Common myeloid progenitor, CD34-positive (primary cell): Measurements from ENCODE around the gene BAZ2A. TPM values are rescaled to one million over a fixed set of nuclear protein-coding genes. Genes with fewer than 3 reads are reported as not detected.

Experiments
- CTCF ChIA-PET: fragments of 350-600 bp; sonication (Branson Sonifier 250); formaldehyde crosslinking; loops from one replicate; lab custom pipeline; 2021; ENCODE audit warnings: antibody characterized with exemption; lab: Charles Lee
- POLR2A ChIA-PET: fragments of 350-600 bp; sonication (Branson Sonifier 250); formaldehyde crosslinking; loops from one replicate; lab custom pipeline; 2021; ENCODE audit warnings: antibody characterized with exemption; lab: Charles Lee
- DNase-seq, 3 donors: peaks; one replicate each; pipeline versions ENCODE4 v3.0.0 to v3.0.0-alpha.2; 2013
- H3K27ac ChIP-seq, 2 experiments: 1 replicate in 1 of 2; 2 replicates in 1 of 2; pipeline ENCODE4 v1.7.0; 2013; ENCODE audit warnings: inconsistent platforms in 2 of 2, low read length in 2 of 2, mild to moderate bottlenecking in 2 of 2, low read depth in 1 of 2, moderate library complexity in 1 of 2; ENCODE audit not compliant: severe bottlenecking in 2 of 2, insufficient read depth in 1 of 2, poor library complexity in 1 of 2
- H3K27me3 ChIP-seq, 5 experiments: replicated peaks in 2 of 5; 1 replicate in 3 of 5; 2 replicates in 2 of 5; pipeline versions ENCODE4 v1.6.1 to v1.7.0; 2013; ENCODE audit warnings: low read length in 4 of 5, mild to moderate bottlenecking in 2 of 5, moderate library complexity in 2 of 5, inconsistent platforms in 1 of 5; ENCODE audit not compliant: insufficient read depth in 5 of 5, control insufficient read depth in 4 of 5
- H3K36me3 ChIP-seq, 4 experiments: 1 replicate in 2 of 4; 2 replicates in 2 of 4; pipeline versions ENCODE4 v1.6.1 to v1.7.0; 2013; ENCODE audit warnings: low read length in 3 of 4, control low read depth in 1 of 4, mild to moderate bottlenecking in 1 of 4; ENCODE audit not compliant: control insufficient read depth in 4 of 4, insufficient read depth in 4 of 4
- H3K4me1 ChIP-seq, 4 experiments: 1 replicate in 3 of 4; 2 replicates in 1 of 4; pipeline versions ENCODE4 v1.6.1 to v1.7.1; 2013; ENCODE audit warnings: low read length in 3 of 4, mild to moderate bottlenecking in 3 of 4, control low read depth in 1 of 4, inconsistent platforms in 1 of 4, moderate library complexity in 1 of 4; ENCODE audit not compliant: control insufficient read depth in 4 of 4, insufficient read depth in 4 of 4; ENCODE audit errors: control extremely low read depth in 1 of 4
- H3K4me3 ChIP-seq, 7 experiments: 1 replicate in 4 of 7; 2 replicates in 3 of 7; pipeline versions ENCODE4 v1.5.1 to v1.7.0; 2013; ENCODE audit warnings: mild to moderate bottlenecking in 7 of 7, low read length in 6 of 7, moderate library complexity in 6 of 7, inconsistent platforms in 2 of 7, low read depth in 2 of 7, control low read depth in 1 of 7; ENCODE audit not compliant: insufficient read depth in 4 of 7, control insufficient read depth in 1 of 7; ENCODE audit errors: extremely low read depth in 1 of 7
- H3K9me3 ChIP-seq, 5 experiments: 1 replicate in 4 of 5; 2 replicates in 1 of 5; pipeline versions ENCODE4 v1.6.1 to v1.7.1; 2013; ENCODE audit warnings: low read length in 4 of 5, mild to moderate bottlenecking in 2 of 5, inconsistent platforms in 1 of 5, low read depth in 1 of 5, moderate library complexity in 1 of 5; ENCODE audit not compliant: control insufficient read depth in 4 of 5, insufficient read depth in 2 of 5; ENCODE audit errors: control extremely low read depth in 1 of 5
- WGBS: methylation state at CpG from one replicate; pipeline ENCODE4 v1.1.5; 2013; ENCODE audit not compliant: insufficient coverage; 5-methylcytosine and 5-hydroxymethylcytosine counted together
- polyA plus RNA-seq: library from polyadenylated mRNA; unstranded; fragments of 120-200 nt; gene quantifications from one replicate; pipeline ENCODE4 v1.2.1, GENCODE V29; 2013

BAZ2A gene
- polyA plus RNA-seq, result 69.4 TPM

GRCh38 chr12:56630180-56630632 is at the start of gene BAZ2A:
Gene BAZ2A (minus strand): TSS chr12:56630326. CDS start chr12:56617530, 12,796 bp downstream.
- CTCF ChIA-PET, result interaction anchor here (0.7 to 19.7 kb wide), 4 partner anchors 23 to 116 kb away, joined by 3 to 316 read pairs (median 4); no protein-coding TSS in a partner anchor
- 2% methylated on average over 20 of the region's 31 CpGs for WGBS
- POLR2A ChIA-PET, result interaction anchor here (0.8 kb wide), 1 partner anchor 19 kb away, joined by 4 read pairs; no protein-coding TSS in a partner anchor
- DNase-seq, result peak; percentile 77 to 91 (median 86)
- H3K36me3 ChIP-seq, result peaks cover 0 to 12% (median 2%) of the 10 kb centered on the region in 4 experiments
- no peaks in the 10 kb centered on the region for H3K27me3 ChIP-seq
- peak within 1 kb of the TSS; percentile 90 to 96 for H3K27ac ChIP-seq
- peaks cover 30 to 66% (median 64%) of the 10 kb centered on the region in 4 experiments for H3K4me1 ChIP-seq
- H3K4me3 ChIP-seq, result peak within 1 kb of the TSS; percentile 87 to 99 (median 96)
- H3K9me3 ChIP-seq, result no peaks in the 10 kb centered on the region

- Histone ChIP-seq H3K27me3 (no peaks in the 10 kb centered on the region), H3K36me3 (peaks cover 3 to 20% (median 12%) of the 10 kb centered on the region in 4 experiments), H3K9me3 (no peaks in the 10 kb centered on the region), H3K4me3 (no peak overlapping the region), H3K27ac (peak overlapping the region in 1 of 2 experiments; percentile 14), H3K4me1 (peaks cover under 1 to 19% (median 7%) of the 10 kb centered on the region in 4 experiments)
- DNase-seq, result no peak
- CTCF ChIA-PET, result interaction anchor here (1.2 to 2.3 kb wide), 2 partner anchors 15 to 42 kb away, joined by 3 to 8 read pairs; no protein-coding TSS in a partner anchor
- 94% methylated on average over 2 of the region's 2 CpGs for WGBS
- POLR2A ChIA-PET, result interaction anchor here (1.2 kb wide), 1 partner anchor 9 kb away, joined by 3 read pairs; no protein-coding TSS in a partner anchor
These were observed 48.7 kb upstream of the BAZ2A start for GRCh38 chr12:56678852-56679251.

- Histone ChIP-seq H3K27ac (peak overlapping the region; percentile 33 to 54), H3K36me3 (peaks cover 6 to 22% (median 14%) of the 10 kb centered on the region in 4 experiments), H3K9me3 (no peaks in the 10 kb centered on the region), H3K4me3 (no peak overlapping the region), H3K4me1 (peaks cover 0 to 12% (median 4%) of the 10 kb centered on the region in 4 experiments), H3K27me3 (no peaks in the 10 kb centered on the region)
- CTCF ChIA-PET, result interaction anchor here (0.6 to 2.3 kb wide), 3 partner anchors 14 to 41 kb away, joined by 4 to 8 read pairs (median 5); no protein-coding TSS in a partner anchor
- POLR2A ChIA-PET, result interaction anchor here (0.9 kb wide), 1 partner anchor 45 kb away, joined by 4 read pairs; no protein-coding TSS in a partner anchor
- no CpG with 5 or more reads among the region's 1 CpG for WGBS
- DNase-seq, result no peak
These were observed 47.6 kb upstream of the BAZ2A start for GRCh38 chr12:56677680-56678079.

GRCh38 chr12:56676851-56677580 is 46.9 kb upstream of the BAZ2A start:
- peak overlapping the region; percentile 33 to 54 for H3K27ac ChIP-seq
- H3K36me3 ChIP-seq, result peaks cover 6 to 24% (median 17%) of the 10 kb centered on the region in 4 experiments
- DNase-seq, result peak in 2 of 3 donors; percentile 18 to 26
- H3K9me3 ChIP-seq, result no peaks in the 10 kb centered on the region
- H3K27me3 ChIP-seq, result no peaks in the 10 kb centered on the region
- ChIA-PET POLR2A (interaction anchor here (0.8 to 0.9 kb wide), 2 partner anchors 40 to 45 kb away, joined by 3 to 4 read pairs; no protein-coding TSS in a partner anchor), CTCF (interaction anchor here (0.6 to 2.3 kb wide), 5 partner anchors 9 to 631 kb away, joined by 3 to 8 read pairs (median 4); no protein-coding TSS in a partner anchor)
- peaks cover 0 to 8% (median 3%) of the 10 kb centered on the region in 4 experiments for H3K4me1 ChIP-seq
- 70% methylated on average over 4 of the region's 11 CpGs for WGBS
- H3K4me3 ChIP-seq, result no peak overlapping the region

GRCh38 chr12:56671608-56672007 is 41.5 kb upstream of the BAZ2A start:
- no peak for DNase-seq

GRCh38 chr12:56670836-56671235 is 40.7 kb upstream of the BAZ2A start:
- no peaks in the 10 kb centered on the region for H3K9me3 ChIP-seq
- ChIA-PET POLR2A (interaction anchor here (0.9 kb wide), 1 partner anchor 8 kb away, joined by 3 read pairs; no protein-coding TSS in a partner anchor), CTCF (interaction anchor here (0.8 to 1.6 kb wide), 4 partner anchors 12 to 61 kb away, joined by 3 to 6 read pairs (median 4); no protein-coding TSS in a partner anchor)
- no peak overlapping the region for H3K4me3 ChIP-seq
- H3K4me1 ChIP-seq, result no peaks in the 10 kb centered on the region
- 98% methylated on average over 4 of the region's 4 CpGs for WGBS
- H3K27ac ChIP-seq, result no peak overlapping the region
- peaks cover 20 to 65% (median 45%) of the 10 kb centered on the region in 4 experiments for H3K36me3 ChIP-seq
- no peaks in the 10 kb centered on the region for H3K27me3 ChIP-seq
- DNase-seq, result no peak

More at GRCh38 chr12:56671608-56672007, 41.5 kb upstream of the BAZ2A start:
- 100% methylated on average over 2 of the region's 2 CpGs for WGBS
- POLR2A ChIA-PET, result no interaction called here
- H3K9me3 ChIP-seq, result no peaks in the 10 kb centered on the region
- no peak overlapping the region for H3K27ac ChIP-seq
- H3K4me1 ChIP-seq, result no peaks in the 10 kb centered on the region
- H3K36me3 ChIP-seq, result peaks cover 20 to 57% (median 41%) of the 10 kb centered on the region in 4 experiments
- H3K4me3 ChIP-seq, result no peak overlapping the region
- CTCF ChIA-PET, result interaction anchor here (0.8 to 1.6 kb wide), 4 partner anchors 9 to 13 kb away, joined by 3 to 6 read pairs (median 4); no protein-coding TSS in a partner anchor
- no peaks in the 10 kb centered on the region for H3K27me3 ChIP-seq
